ENCODE measurements around the gene LSM10. TPM values are rescaled to one million over a fixed set of nuclear protein-coding genes. Genes with fewer than 3 reads are reported as not detected.

LSM10 gene
- total and polyA plus RNA-seq, 9 of the 15 experiments (the other 6 are each of a cell fraction or from before 2014, with no cell fraction given): 13.2 to 146 (median 68.9) TPM

GRCh38 chr1:36400825-36401601 lies 3.3 kb upstream of the LSM10 start (continued):
- TF ChIP-seq, protein P1, sequence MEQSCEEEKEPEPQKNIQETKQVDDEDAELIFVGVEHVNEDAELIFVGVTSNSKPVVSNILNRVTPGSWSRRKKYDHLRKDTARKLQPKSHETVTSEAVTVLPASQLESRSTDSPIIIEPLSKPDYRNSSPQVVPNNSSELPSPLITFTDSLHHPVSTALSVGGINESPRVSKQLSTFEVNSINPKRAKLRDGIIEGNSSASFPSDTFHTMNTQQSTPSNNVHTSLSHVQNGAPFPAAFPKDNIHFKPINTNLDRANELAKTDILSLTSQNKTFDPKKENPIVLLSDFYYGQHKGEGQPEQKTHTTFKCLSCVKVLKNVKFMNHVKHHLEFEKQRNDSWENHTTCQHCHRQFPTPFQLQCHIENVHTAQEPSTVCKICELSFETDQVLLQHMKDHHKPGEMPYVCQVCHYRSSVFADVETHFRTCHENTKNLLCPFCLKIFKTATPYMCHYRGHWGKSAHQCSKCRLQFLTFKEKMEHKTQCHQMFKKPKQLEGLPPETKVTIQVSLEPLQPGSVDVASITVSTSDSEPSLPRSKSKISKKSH (CRISPR knock-in tag; IDR thresholded peaks at IDR 0.05): no peak
- TF ChIP-seq ZBTB7A (IDR thresholded peaks at IDR 0.05; ENCODE audit: borderline replicate concordance, control insufficient read depth, low read depth, low read length): peak; percentile 61; the same call in 1 of the 2 replicates
- TF ChIP-seq IFI16 (CRISPR knock-in tag; IDR thresholded peaks at IDR 0.05): no peak
- no peak for TF ChIP-seq KLF16 (IDR thresholded peaks at IDR 0.05)
- no peak for TF ChIP-seq THAP12 (CRISPR knock-in tag; IDR thresholded peaks at IDR 0.05)
- TF ChIP-seq LEF1 (IDR thresholded peaks at IDR 0.05): no peak; the same call in 1 of the 2 replicates
- TF ChIP-seq NR2F6 (CRISPR knock-in tag; IDR thresholded peaks at IDR 0.05): no peak
- TF ChIP-seq, protein P2, sequence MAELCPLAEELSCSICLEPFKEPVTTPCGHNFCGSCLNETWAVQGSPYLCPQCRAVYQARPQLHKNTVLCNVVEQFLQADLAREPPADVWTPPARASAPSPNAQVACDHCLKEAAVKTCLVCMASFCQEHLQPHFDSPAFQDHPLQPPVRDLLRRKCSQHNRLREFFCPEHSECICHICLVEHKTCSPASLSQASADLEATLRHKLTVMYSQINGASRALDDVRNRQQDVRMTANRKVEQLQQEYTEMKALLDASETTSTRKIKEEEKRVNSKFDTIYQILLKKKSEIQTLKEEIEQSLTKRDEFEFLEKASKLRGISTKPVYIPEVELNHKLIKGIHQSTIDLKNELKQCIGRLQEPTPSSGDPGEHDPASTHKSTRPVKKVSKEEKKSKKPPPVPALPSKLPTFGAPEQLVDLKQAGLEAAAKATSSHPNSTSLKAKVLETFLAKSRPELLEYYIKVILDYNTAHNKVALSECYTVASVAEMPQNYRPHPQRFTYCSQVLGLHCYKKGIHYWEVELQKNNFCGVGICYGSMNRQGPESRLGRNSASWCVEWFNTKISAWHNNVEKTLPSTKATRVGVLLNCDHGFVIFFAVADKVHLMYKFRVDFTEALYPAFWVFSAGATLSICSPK (IDR thresholded peaks at IDR 0.05; ENCODE audit: borderline replicate concordance): no peak
- 0 out of 2 replicates have a peak, but pooled peaks have one; percentile 15 for TF ChIP-seq CXXC5 (CRISPR knock-in tag; IDR thresholded peaks at IDR 0.05)
- no peak for TF ChIP-seq ZNF239 (CRISPR knock-in tag; IDR thresholded peaks at IDR 0.05)
- no peak for TF ChIP-seq KLF10 (CRISPR knock-in tag; IDR thresholded peaks at IDR 0.05)
- TF ChIP-seq, protein P3, sequence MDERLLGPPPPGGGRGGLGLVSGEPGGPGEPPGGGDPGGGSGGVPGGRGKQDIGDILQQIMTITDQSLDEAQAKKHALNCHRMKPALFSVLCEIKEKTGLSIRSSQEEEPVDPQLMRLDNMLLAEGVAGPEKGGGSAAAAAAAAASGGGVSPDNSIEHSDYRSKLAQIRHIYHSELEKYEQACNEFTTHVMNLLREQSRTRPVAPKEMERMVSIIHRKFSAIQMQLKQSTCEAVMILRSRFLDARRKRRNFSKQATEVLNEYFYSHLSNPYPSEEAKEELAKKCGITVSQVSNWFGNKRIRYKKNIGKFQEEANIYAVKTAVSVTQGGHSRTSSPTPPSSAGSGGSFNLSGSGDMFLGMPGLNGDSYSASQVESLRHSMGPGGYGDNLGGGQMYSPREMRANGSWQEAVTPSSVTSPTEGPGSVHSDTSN (CRISPR knock-in tag; IDR thresholded peaks at IDR 0.05; ENCODE audit: low read depth): no peak
- TF ChIP-seq, protein P3 (tag; conservative IDR thresholded peaks at IDR 0.05; ENCODE audit: low read depth): no peak

Data from K562 (cell line).